BE2C (cell line): ENCODE data around the gene TANC1.

ENCODE experiments used
- DNase-seq: peaks from one replicate; pipeline ENCODE4 v3.0.0-alpha.2; 2020
- H3K27me3 ChIP-seq: fragments of 250-450 bp; sonication (Bioruptor Pico); 2 replicates; pipeline ENCODE4 v1.5.1; 2020; ENCODE audit warnings: mild to moderate bottlenecking
- H3K36me3 ChIP-seq: fragments of 250-450 bp; sonication (Bioruptor Pico); 2 replicates; pipeline ENCODE4 v1.5.1; 2020; ENCODE audit warnings: mild to moderate bottlenecking
- H3K4me1 ChIP-seq: fragments of 250-450 bp; sonication (Bioruptor Pico); 2 replicates; pipeline ENCODE4 v1.5.1; 2020
- H3K4me3 ChIP-seq: 2 replicates; pipeline ENCODE4 v1.5.1; 2011; ENCODE audit warnings: low read depth, low read length
- H3K9me3 ChIP-seq: fragments of 250-450 bp; sonication (Bioruptor Pico); 2 replicates; pipeline ENCODE4 v1.5.1; 2020
- CTCF ChIP-seq: IDR thresholded peaks from 2 replicates; pipeline ENCODE4 v1.5.1; 2012; ENCODE audit warnings: mild to moderate bottlenecking, low read depth, low read length

The TANC1 gene

GRCh38 chr2:159214325-159214865, 246.0 kb downstream of the TANC1 start:
- Histone ChIP-seq H3K4me1 (no peaks in the 10 kb centered on the region), H3K27me3 (no peaks in the 10 kb centered on the region), H3K4me3 (no peak overlapping the region), H3K36me3 (no peaks in the 10 kb centered on the region), H3K9me3 (no peaks in the 10 kb centered on the region)
- DNase-seq = no peak
- TF ChIP-seq CTCF = no peak

DNA sequence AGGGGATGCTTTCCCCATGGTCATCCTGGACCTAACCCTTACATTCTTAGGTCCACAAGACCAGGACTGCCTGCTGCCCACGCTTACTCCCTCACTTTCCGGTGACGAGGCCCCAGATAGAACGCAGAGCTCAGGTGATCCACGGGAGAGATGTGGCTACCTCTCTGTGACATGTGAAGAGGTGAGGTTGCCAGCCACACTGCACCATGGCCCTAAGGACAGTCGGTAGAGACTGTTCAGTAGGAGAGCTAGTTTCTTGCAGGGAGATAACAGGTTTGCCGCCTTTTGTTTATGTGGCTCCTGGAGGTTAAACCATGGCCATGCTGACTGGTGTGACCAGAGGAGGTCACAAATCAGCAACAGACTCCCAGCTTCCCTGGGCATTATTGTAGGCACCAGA, 246.7 kb downstream of the TANC1 start:
- DNase-seq = no peak
- Histone ChIP-seq H3K4me1 (no peaks in the 10 kb centered on the region), H3K36me3 (0 out of 2 replicates have a peak, but pooled peaks cover 4% of the 10 kb centered on the region), H3K9me3 (no peaks in the 10 kb centered on the region), H3K27me3 (no peaks in the 10 kb centered on the region), H3K4me3 (no peak overlapping the region)
- TF ChIP-seq CTCF = no peak

DNA sequence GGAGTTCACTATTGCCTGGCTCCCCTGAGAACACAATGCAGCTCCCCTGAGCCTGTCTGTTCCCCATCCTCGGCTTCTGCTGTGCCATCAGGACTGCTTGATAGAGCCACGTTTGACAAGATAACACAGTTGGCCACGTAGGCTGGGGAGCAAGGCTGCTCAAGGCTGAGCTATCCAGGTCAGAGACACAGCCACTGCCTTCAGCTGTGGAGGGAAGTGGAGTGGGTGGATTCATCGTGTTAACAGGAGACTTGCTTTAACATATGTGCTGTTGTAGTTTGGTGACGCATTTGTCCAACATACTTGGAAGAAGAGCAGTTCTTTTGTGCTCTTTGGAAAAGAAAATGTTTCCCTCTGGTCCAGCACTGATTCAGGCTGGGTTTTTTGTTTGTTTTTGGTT, 249.2 kb downstream of the TANC1 start:
- Histone ChIP-seq H3K36me3 (0 out of 2 replicates have a peak, but pooled peaks cover 4% of the 10 kb centered on the region), H3K27me3 (no peaks in the 10 kb centered on the region), H3K4me1 (no peaks in the 10 kb centered on the region), H3K4me3 (no peak overlapping the region), H3K9me3 (no peaks in the 10 kb centered on the region)
- DNase-seq = no peak
- no peak for TF ChIP-seq CTCF

- H3K36me3 ChIP-seq = 0 out of 2 replicates have a peak, but pooled peaks cover 4% of the 10 kb centered on the region
- no peak for DNase-seq
- no peaks in the 10 kb centered on the region for H3K27me3 ChIP-seq
- H3K4me3 ChIP-seq = no peak overlapping the region
- no peak for TF ChIP-seq CTCF
- H3K4me1 ChIP-seq = no peaks in the 10 kb centered on the region
- H3K9me3 ChIP-seq = no peaks in the 10 kb centered on the region
Measured at GRCh38 chr2:159218389-159218788, 249.9 kb downstream of the TANC1 start.

- H3K27me3 ChIP-seq = no peaks in the 10 kb centered on the region
- H3K9me3 ChIP-seq = no peaks in the 10 kb centered on the region
- H3K36me3 ChIP-seq = peaks cover 4% of the 10 kb centered on the region; the same call in 1 of the 2 replicates
- DNase-seq = no peak
- H3K4me1 ChIP-seq = no peaks in the 10 kb centered on the region
- TF ChIP-seq CTCF = no peak
- no peak overlapping the region for H3K4me3 ChIP-seq
Measured at GRCh38 chr2:159219394-159219998, 251.1 kb downstream of the TANC1 start.

DNA sequence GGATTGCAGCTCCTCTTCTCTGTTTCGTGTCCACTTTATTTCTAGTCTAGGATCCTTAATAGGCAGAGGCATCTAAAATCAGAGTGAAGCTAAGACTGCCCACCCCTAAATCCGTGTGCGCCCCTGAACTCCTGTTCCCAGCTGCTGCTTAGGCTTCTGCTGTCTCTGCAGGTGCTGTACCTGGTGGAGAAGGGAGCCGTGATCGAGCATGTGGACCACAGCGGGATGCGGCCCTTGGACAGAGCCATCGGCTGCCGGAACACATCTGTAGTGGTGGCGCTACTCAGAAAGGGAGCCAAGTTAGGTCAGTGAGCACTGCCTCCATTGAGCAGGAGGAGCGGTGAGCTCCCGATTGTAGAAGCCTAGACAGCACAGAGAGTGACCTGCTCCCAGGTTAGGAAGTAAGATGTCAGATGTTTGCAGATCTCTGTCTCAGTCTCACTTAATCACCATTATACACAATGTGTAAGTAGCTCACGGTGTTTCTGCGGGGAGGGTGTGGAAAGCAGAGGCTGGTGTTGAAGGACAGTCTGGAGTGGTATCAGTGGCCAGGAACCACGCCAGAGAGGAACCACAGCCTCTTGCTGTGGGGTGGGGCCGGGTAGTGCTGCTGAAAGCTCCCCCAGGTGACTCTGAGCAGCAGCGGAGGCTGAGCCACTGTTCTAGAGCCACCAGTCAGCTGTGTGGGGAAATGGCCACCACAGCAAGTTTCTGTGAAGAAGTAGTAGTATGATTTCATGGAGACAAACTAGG, 255.8 kb downstream of the TANC1 start:
- no peak for TF ChIP-seq CTCF
- DNase-seq = no peak
- H3K4me3 ChIP-seq = no peak overlapping the region
- H3K27me3 ChIP-seq = no peaks in the 10 kb centered on the region
- peaks cover 4% of the 10 kb centered on the region; the same call in 1 of the 2 replicates for H3K36me3 ChIP-seq
- no peaks in the 10 kb centered on the region for H3K4me1 ChIP-seq
- no peaks in the 10 kb centered on the region for H3K9me3 ChIP-seq
